GM12875 (cell line): ENCODE results near the gene USO1.

Source experiments
- H3K4me3 ChIP-seq: one replicate; pipeline ENCODE4 v1.5.1; 2011; ENCODE audit warnings: low read depth, low read length, control low read depth
- CTCF ChIP-seq: IDR thresholded peaks from 2 replicates; pipeline ENCODE4 v1.5.1; 2011; ENCODE audit warnings: low read depth, mild to moderate bottlenecking, control low read depth, inconsistent platforms, low read length, moderate library complexity, borderline replicate concordance; ENCODE audit not compliant: insufficient read depth

The USO1 gene

GRCh38 chr4:75849461-75849860, 125.1 kb downstream of the USO1 start:
- TF ChIP-seq CTCF = no peak
- no peak overlapping the region for H3K4me3 ChIP-seq

GRCh38 chr4:75858721-75859120, 134.3 kb downstream of the USO1 start:
- no peak for TF ChIP-seq CTCF
- H3K4me3 ChIP-seq = no peak overlapping the region

GRCh38 chr4:75860606-75861005, 136.2 kb downstream of the USO1 start:
- no peak overlapping the region for H3K4me3 ChIP-seq
- no peak for TF ChIP-seq CTCF
